GM18502 (cell line): Measurements from ENCODE around the gene RBM17.
"Not testable (repeated sequence)": the region's sequence is repeated elsewhere in the genome, so short reads cannot be mapped to it uniquely, and the experiment has no call there.

ENCODE experiments used
- ATAC-seq: cut with Tn5 transposase; IDR thresholded peaks from one replicate; pipeline ENCODE4 v1.9.1; 2021; ENCODE audit warnings: mild to moderate bottlenecking; ENCODE audit not compliant: unreplicated experiment, poor library complexity

RBM17 gene

GRCh38 chr10:6148908-6149307 is 60.1 kb downstream of the RBM17 start:
- ATAC-seq: no peak

- peak; percentile 82 for ATAC-seq
Observed at GRCh38 chr10:6151087-6151977, 62.5 kb downstream of the RBM17 start.

GRCh38 chr10:6153845-6154244 is 65.0 kb downstream of the RBM17 start:
- no peak for ATAC-seq

- ATAC-seq: no peak
Observed at GRCh38 chr10:6154566-6154965, 65.7 kb downstream of the RBM17 start.

- ATAC-seq: no peak
Observed at GRCh38 chr10:6158276-6158675, 69.4 kb downstream of the RBM17 start.

GRCh38 chr10:6161921-6162320 is 73.1 kb downstream of the RBM17 start:
- ATAC-seq: no peak

- ATAC-seq: no peak
Observed at GRCh38 chr10:6162589-6163356, 73.9 kb downstream of the RBM17 start.

GRCh38 chr10:6163364-6164270 is 74.8 kb downstream of the RBM17 start:
- peak; percentile 93 for ATAC-seq

- no peak for ATAC-seq
Observed at GRCh38 chr10:6164271-6165095, 75.6 kb downstream of the RBM17 start.

- ATAC-seq: no peak
Observed at GRCh38 chr10:6165221-6165725, 76.4 kb downstream of the RBM17 start.

GRCh38 chr10:6165933-6166332 is 77.1 kb downstream of the RBM17 start:
- ATAC-seq: not testable (repeated sequence)
